ENCODE data around the gene ZNF219. TPM values are rescaled to one million over a fixed set of nuclear protein-coding genes. Genes with fewer than 3 reads are reported as not detected.

Gene ZNF219
- total and polyA plus RNA-seq, 8 donors, result 13.5 to 23.6 (median 17.0) TPM

GRCh38 chr14:21058903-21059302, 39.6 kb downstream of the ZNF219 start:
- no peak for TF ChIP-seq CTCF (IDR thresholded peaks at IDR 0.05)
- no peak overlapping the region for H3K27ac ChIP-seq

GRCh38 chr14:21057803-21058675, 40.4 kb downstream of the ZNF219 start, which contains the start of gene RNASE8:
RNASE8 (plus strand) TSS chr14:21057822; CDS start chr14:21057893, 71 bp downstream.
- no peaks in the 10 kb centered on the region for H3K36me3 ChIP-seq
- FAIRE-seq (no peak), DNase-seq (no peak), ATAC-seq (no peak)
- H3K4me1 ChIP-seq, result peaks cover 12 to 34% (median 32%) of the 10 kb centered on the region in 3 donors
- no peak within 1 kb of the TSS for H3K4me3 ChIP-seq
- peak within 1 kb of the TSS in 2 of 4 donors; percentile 54 to 60 for H3K27ac ChIP-seq
- H3K27me3 ChIP-seq, result no peaks in the 10 kb centered on the region
- intact Hi-C loops (cut with DNase I), result no loop called here
- WGBS, 2 donors, result 71 to 81% methylated on average over 8 of the region's 8 CpGs
- TF ChIP-seq CTCF (IDR thresholded peaks at IDR 0.05), result no peak
- no peaks in the 10 kb centered on the region for H3K9me3 ChIP-seq

More at GRCh38 chr14:21058903-21059302, 39.6 kb downstream of the ZNF219 start:
- Histone ChIP-seq H3K9me3 (no peaks in the 10 kb centered on the region), H3K4me1 (peaks cover 12 to 27% (median 24%) of the 10 kb centered on the region in 3 donors), H3K36me3 (no peaks in the 10 kb centered on the region), H3K27me3 (no peaks in the 10 kb centered on the region), H3K4me3 (no peak overlapping the region)
- WGBS, 2 donors, result 83 to 86% methylated on average over 5 of the region's 5 CpGs
- intact Hi-C loops (cut with DNase I), result no loop called here
- DNase-seq (no peak), FAIRE-seq (no peak), ATAC-seq (no peak)

GRCh38 chr14:21056520-21057163, 41.8 kb downstream of the ZNF219 start:
- no peak for TF ChIP-seq CTCF (IDR thresholded peaks at IDR 0.05)
- Histone ChIP-seq H3K27ac (peak overlapping the region in 2 of 4 donors; percentile 54 to 60), H3K36me3 (no peaks in the 10 kb centered on the region), H3K27me3 (no peaks in the 10 kb centered on the region), H3K4me3 (no peak overlapping the region), H3K9me3 (no peaks in the 10 kb centered on the region), H3K4me1 (peaks cover 12 to 42% (median 32%) of the 10 kb centered on the region in 3 donors)
- no peak for FAIRE-seq
- ATAC-seq, result peak in 1 of 4 donors; percentile 24
- DNase-seq, result no peak
- intact Hi-C loops (cut with DNase I), result no loop called here
- 79% methylated on average over 10 of the region's 10 CpGs for WGBS, 2 donors

GRCh38 chr14:21055432-21056117, 42.9 kb downstream of the ZNF219 start:
- intact Hi-C loops (cut with DNase I), result no loop called here
- WGBS, 2 donors, result 19 to 24% methylated on average over 5 of the region's 5 CpGs
- Histone ChIP-seq H3K9me3 (no peaks in the 10 kb centered on the region), H3K4me1 (peaks cover 12 to 42% (median 32%) of the 10 kb centered on the region in 3 donors), H3K36me3 (no peaks in the 10 kb centered on the region), H3K27me3 (no peaks in the 10 kb centered on the region), H3K27ac (peak overlapping the region in 3 of 4 donors; percentile 10 to 60 (median 54)), H3K4me3 (no peak overlapping the region)
- TF ChIP-seq CTCF (IDR thresholded peaks at IDR 0.05), result no peak
- FAIRE-seq (no peak), DNase-seq (peak in 2 of 6 donors; percentile 30 to 49), ATAC-seq (peak; percentile 66 to 85 (median 78))
